Measurements from ENCODE around the gene JAKMIP2.

The JAKMIP2 gene

DNA sequence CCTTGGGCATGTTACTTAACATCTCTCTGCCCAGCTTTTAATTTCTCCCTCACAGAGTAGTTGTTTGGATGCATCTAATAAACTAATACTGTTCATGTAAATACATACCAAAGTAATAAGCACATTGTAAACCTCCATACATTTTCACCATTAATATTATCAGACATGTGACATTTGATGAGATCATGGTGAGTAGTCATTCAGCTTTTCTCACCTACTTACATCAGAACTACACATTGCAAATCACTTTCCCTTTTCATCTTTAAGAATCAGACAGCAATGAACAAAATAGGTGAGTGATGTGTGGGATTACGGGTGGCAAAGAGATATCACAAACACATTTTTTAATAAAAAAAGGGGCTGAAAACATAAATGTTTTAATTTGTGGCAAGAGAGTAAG lies 89.3 kb downstream of the JAKMIP2 start:
- no peak for DNase-seq

- no peak for DNase-seq
Measured at GRCh38 chr5:147691130-147691529, 91.4 kb downstream of the JAKMIP2 start.

DNA sequence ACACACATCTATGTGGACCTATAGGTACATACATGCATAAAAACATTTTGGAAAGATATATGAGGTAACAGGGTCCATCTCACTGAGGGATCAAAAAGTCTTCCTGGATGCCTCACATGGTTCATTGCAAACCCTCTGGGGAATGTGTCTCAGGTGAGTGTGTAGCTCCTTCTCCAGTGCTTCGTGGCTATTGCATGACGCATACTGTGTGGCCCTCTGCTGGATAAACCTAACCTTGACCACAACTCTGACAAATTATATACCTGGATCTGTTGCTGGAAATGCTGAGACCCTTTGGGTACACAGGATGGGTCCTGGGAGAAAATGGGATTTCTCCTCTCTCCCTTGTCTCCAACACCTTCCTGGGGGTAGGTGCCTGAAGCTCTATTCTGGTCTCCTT lies 91.9 kb downstream of the JAKMIP2 start:
- no peak for DNase-seq

- DNase-seq, result no peak
Measured at GRCh38 chr5:147689426-147689825, 93.1 kb downstream of the JAKMIP2 start.

DNA sequence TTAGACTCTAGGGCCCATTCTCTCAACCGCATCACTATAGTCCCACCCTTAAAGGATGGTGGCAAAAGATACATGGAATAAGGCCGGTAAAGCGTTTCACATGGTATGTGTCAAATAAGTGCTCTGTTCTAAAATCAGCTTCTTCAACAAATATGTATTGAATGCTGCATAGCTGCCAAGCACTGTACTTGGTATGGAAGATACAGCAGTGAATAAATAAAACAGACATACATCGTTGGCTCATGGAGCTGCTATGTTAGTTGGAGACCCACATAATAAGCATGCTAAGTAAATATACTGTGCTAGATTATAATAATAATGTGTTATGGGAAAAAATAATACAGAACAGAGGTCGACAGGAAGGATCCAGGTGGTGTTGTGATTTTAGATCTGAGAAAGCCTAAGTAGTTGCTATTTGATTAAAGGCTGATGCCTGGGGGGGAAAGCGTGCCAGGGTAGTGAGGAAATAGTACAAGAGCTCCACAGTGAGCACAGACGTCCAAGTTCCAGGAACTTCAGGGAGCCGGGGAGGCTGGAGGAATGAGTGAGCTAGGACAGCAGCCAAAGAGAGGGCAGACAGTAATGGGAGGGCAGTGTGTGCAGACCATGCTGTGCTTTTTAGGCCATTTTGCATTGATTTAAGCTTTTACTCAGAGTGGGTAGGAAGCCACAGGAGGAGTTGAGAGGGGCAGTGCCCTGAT lies 93.7 kb downstream of the JAKMIP2 start:
- DNase-seq, result no peak

DNA sequence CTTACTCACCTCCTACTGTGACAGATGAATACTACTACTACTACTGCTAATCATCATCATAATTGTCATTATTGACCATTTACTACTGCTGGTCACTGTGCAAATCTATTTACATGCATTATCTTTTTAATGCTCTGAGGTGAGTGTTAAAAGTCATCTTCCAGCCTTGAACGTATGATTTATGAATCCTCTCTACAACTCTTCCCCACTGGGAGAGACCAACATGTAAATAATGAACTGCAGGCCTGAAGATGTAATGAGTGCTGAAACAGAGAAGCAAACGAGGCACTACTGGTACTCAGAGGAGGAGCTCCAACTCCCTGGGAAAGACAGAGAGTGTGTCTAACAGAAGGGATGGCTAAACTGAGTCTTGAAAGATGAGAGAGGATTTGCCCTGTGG lies 95.4 kb downstream of the JAKMIP2 start:
- DNase-seq, result no peak

DNA sequence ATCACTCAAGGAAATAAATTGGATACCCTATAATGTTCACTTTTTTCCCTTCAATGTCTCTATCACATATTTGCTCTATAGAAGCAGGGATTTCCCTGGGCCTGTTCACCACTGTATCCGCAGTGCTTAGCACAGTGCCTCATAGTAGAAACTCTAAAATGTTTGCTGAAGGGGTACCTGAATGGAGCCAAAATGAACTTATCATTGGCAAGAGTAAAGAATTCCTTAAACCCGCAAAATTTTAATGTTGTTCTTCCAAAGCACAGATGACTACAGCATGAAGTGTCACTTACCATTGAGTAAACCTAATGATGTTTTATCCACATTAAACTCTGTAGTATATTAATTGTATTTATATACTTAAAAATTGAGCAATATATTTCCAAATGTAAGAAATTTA lies 96.1 kb downstream of the JAKMIP2 start:
- DNase-seq, result no peak

DNA sequence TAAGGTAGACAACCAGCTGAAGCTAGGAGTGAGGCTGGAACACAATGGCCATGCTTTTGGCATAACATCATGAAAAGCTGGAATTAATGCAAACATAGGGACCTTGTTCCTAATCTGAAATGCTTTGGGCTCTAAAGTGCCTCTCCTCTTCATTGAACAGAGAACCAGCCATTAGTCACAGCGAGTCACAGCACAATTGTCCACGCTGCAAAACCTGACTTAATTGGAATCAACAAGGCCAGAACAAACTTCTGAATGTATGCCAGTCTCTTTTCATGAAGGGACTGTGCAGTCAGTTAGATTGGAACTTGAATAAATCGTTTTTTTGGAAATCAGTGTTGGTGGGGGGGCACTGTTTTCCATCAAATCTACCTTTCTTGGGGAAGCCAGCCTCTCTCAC lies 96.5 kb downstream of the JAKMIP2 start:
- DNase-seq, result no peak

DNA sequence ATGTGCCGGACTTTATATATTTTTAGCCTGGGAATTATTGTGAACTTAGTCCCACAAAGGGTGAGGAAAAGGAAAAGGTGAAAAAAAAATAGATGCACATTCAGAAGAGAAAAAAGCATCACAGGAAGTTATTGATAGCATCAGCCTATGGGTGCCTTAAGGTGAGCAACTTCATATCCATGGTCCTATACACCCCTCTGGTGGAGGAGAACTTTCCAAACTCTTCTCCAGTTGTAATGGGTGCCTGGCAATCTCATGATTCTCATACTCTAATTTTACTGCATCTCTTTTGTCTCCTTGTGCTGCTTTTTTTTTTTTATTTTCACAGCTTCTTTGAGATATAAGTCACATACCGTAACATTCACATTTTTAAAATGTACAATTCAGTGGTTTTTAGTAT lies 107.4 kb downstream of the JAKMIP2 start:
- no peak for DNase-seq

DNA sequence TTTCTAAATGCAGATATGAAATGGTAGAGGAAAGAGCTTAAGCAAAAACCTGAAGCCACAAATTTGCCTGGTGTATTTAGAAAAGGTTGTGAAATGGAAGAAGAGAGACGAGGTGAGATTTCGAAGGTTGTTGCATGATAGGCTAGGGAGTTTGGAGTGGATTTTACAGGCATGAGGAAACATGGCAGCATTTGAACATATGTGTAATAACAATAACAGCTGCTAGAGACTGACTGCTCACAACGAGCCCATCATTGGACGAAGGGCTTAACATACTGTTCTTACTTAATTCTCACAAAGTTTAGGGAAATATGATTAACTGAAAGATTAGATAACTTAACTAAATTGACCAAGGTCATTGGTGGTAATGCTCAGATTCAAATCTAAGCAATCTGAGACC lies 108.1 kb downstream of the JAKMIP2 start:
- no peak for DNase-seq

- DNase-seq, result no peak
Measured at GRCh38 chr5:147673791-147674190, 108.7 kb downstream of the JAKMIP2 start.

GRCh38 chr5:147673266-147673665 lies 109.3 kb downstream of the JAKMIP2 start:
- no peak for DNase-seq

DNA sequence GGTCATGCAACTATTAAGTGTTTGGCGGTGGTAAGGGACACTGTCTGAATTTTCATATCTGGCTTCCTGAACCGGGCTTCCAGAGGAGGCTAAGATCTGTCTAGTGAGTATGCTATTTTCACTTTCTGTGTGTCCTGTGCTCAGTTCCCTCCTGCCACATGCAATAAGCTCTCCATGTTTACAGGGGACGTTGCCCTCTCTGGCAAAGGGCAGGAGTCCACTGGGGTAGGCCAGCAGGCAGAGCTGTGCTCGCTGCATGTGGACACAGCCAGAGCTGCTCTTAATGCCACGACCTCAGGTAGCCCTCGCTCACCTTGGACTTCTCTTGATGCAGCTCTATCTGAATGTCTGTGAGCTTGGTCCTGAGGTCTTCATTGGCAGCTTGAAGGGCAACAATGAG lies 111.2 kb downstream of the JAKMIP2 start:
- DNase-seq, result no peak

DNA sequence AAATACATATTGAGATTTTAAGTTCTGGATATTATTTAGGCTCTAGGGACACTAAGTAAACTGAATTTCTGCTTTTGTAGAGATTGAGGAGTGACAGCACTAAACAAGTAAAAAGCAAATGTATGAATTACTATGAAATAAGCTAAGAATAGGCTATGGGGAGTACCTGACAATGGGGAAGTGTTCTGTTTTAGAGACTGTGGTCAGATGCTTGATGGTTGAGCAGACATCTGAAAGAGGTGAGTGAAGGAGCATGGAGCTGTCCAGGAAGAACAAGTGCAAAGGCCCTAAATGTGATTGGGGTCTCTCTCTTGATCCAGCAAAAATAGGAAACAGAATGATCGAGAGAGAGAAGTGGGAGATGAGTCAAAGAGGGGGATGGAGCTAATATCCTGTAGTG lies 111.7 kb downstream of the JAKMIP2 start:
- no peak for DNase-seq

GRCh38 chr5:147669169-147669869 lies 113.2 kb downstream of the JAKMIP2 start:
- no peak for DNase-seq

GRCh38 chr5:147668385-147668784 lies 114.1 kb downstream of the JAKMIP2 start:
- DNase-seq, result no peak

DNA sequence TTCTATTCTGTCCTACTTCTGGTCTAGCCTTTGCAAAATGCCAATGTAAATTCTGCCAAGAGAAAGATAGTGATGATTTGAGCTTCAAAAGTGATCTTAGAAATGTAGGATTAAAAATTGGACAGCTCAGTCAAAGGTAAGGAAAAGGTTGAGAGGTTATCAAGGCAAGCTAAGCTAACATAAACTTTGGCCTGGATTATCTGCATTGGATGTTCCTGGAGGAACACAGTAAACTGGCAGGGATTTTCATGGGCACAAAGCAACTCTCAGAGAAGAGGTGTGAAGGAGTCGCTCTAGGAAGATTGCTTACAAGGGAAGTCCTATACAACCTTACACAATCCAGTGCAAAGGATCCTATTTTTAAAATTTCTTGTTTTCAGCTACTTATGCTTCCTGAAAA lies 115.2 kb downstream of the JAKMIP2 start:
- DNase-seq, result no peak

- DNase-seq, result no peak
Measured at GRCh38 chr5:147666419-147666818, 116.1 kb downstream of the JAKMIP2 start.

- DNase-seq, result no peak
Measured at GRCh38 chr5:147661541-147661940, 121.0 kb downstream of the JAKMIP2 start.

DNA sequence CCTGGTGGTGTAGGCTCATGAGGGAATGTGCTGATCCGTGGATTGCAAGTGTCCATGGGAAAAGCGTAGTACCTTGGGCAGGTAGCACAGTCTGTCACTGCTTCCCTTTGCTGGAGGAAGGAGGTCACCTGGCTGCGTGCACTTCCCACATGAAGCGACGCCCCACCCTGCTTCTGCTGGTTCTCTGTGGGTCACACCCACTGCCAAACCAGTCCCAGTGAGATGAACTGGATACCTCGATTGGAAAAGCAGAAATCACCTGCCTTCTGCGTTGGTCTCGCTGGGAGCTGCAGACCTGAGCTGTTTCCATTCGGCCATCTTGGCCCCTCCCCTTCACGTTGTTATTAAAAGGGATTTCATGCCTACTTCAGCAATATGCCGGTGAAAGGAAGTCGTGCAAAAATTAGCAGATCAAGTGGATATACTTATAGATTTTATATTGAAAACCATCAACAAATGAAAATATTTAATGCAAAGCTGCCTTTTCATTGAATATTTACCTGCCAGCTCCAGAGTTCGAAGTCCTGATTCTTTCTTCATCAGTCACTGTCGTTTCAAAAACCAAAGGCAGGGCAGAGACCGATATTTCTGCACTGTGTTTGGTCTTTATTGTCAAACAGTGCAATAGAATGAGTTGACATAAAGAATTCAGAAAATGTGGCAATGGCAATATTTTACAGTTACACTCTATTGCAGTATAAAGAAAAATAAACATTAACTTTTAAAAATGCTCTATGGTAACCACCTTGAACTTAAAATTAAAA lies 123.2 kb downstream of the JAKMIP2 start:
- no peak for DNase-seq

DNA sequence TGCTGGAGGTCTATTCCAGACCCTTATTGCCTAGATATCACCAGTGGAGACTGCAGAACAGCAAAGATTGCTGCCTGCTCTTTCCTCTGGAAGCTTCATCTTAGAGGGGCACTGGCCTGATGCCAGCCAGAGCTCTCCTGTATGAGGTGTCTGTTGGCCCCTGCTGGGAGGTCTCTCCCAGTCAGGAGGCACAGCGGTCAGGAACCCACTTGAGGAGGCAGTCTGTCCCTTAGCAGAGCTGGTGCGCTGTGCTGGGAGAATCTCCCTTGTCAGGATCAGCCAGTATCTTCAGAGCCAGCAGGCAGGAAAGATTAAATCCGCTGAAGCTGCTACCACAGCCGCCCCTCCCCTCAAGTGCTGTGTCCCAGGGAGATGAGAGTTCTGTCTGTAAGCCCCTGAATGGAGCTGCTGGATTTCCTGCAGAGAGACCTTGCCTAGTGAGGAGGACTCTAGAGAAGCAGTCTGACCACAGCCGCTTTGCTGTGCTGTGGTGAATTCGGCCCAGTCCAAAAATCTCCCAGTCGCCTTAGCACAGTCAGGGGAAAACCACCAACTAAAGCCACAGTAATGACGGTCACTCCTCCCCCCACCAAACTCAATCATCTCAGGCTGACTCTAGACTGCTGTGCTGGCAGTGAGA lies 124.1 kb downstream of the JAKMIP2 start:
- no peak for DNase-seq

DNA sequence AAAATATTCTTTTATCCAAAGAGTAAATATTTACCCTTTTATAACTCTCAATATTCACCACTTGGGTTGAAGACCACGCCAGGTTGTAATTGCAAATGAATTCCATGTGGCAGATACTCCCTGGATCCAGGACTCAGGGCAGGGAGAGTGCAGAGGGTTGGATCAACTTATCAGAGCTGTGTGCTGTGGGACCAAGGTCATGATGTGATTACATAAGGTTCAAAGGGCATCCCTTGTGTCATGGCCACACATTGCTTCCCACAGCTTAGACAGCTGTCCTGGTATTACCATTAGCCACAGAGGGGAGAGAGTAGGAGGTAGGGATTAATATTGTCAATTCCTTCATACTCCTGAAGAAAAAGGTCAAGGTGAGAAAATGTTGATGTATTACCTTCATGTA lies 133.9 kb downstream of the JAKMIP2 start:
- no peak for DNase-seq

DNA sequence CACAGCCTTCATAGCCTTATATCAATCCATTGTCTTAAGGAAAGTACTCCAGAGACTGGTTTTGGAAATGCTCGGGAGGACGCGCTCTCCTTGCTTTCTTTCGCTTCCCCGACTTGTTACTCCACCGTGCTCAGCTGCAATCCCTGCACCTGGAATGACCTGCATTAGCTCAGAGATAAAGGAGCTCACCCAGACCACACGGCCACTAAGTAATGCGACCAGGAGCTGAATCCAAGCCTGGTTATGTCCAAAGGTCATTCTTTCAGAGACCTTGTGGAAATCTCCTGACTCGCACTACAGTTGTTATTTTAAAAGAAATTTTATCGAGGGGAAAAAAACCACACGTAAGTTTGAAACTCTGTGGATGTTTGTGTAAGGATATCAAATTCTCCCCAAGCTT lies 137.3 kb downstream of the JAKMIP2 start:
- no peak for DNase-seq

- DNase-seq, result no peak
Measured at GRCh38 chr5:147644460-147644859, 138.1 kb downstream of the JAKMIP2 start.
